GM23338 (cell line): ENCODE measurements around the gene GDF7. TPM values are rescaled to one million over a fixed set of nuclear protein-coding genes. Genes with fewer than 3 reads are reported as not detected.

Experiments
- ATAC-seq: fragments of 200-7000 bp; cut with Tn5 transposase; 3 replicates; pipeline ENCODE4 v1.9.1; 2020
- DNase-seq: peaks from one replicate; pipeline ENCODE4 v3.0.0-alpha.2; 2015; ENCODE audit warnings: low spot score
- H2AFZ ChIP-seq: fragments of 200-600 bp; sonication (generic); 2 replicates; pipeline ENCODE4 v1.8.0; 2016; ENCODE audit warnings: antibody characterized with exemption, mild to moderate bottlenecking, moderate library complexity
- H3F3A ChIP-seq: fragments of 200-600 bp; sonication (generic); replicated peaks from 2 replicates; pipeline ENCODE4 v1.8.0; 2017; ENCODE audit warnings: antibody characterized with exemption, mixed run types, low read depth
- H3K27ac ChIP-seq: fragments of 200-600 bp; sonication (generic); 2 replicates; pipeline ENCODE4 v1.6.1; 2016; ENCODE audit warnings: low read depth
- H3K27me3 ChIP-seq: fragments of 200-600 bp; sonication (generic); 2 replicates; pipeline ENCODE4 v1.8.0; 2016; ENCODE audit warnings: mild to moderate bottlenecking, mixed run types, moderate library complexity; ENCODE audit not compliant: insufficient read depth
- H3K36me3 ChIP-seq: fragments of 200-600 bp; sonication (generic); 2 replicates; pipeline ENCODE4 v1.8.0; 2016; ENCODE audit warnings: mild to moderate bottlenecking; ENCODE audit not compliant: insufficient read depth
- H3K4me1 ChIP-seq: fragments of 200-600 bp; sonication (generic); 2 replicates; pipeline ENCODE4 v1.8.0; 2016; ENCODE audit warnings: mild to moderate bottlenecking, moderate library complexity; ENCODE audit not compliant: insufficient read depth
- H3K4me2 ChIP-seq: fragments of 200-600 bp; sonication (generic); 2 replicates; pipeline ENCODE4 v1.7.1; 2017; ENCODE audit warnings: mixed run types
- H3K4me3 ChIP-seq: fragments of 200-600 bp; sonication (generic); 2 replicates; pipeline ENCODE4 v1.6.1; 2016; ENCODE audit warnings: mixed run types
- H3K79me2 ChIP-seq: fragments of 200-600 bp; sonication (generic); replicated peaks from 2 replicates; pipeline ENCODE4 v1.8.0; 2017; ENCODE audit warnings: mild to moderate bottlenecking; ENCODE audit not compliant: insufficient read depth
- H3K9me2 ChIP-seq: fragments of 200-600 bp; sonication (generic); 2 replicates; pipeline ENCODE4 v1.8.0; 2017; ENCODE audit not compliant: insufficient read depth
- H4K20me1 ChIP-seq: fragments of 200-600 bp; sonication (generic); replicated peaks from 2 replicates; pipeline ENCODE4 v1.8.0; 2017; ENCODE audit warnings: mild to moderate bottlenecking; ENCODE audit not compliant: insufficient read depth
- H3K27ac Mint-ChIP-seq: 2 replicates; pipeline ENCODE4 v1.8.0; 2020; ENCODE audit warnings: inconsistent platforms, mild to moderate bottlenecking, moderate library complexity, mixed read lengths
- H3K27me3 Mint-ChIP-seq: 3 replicates; pipeline ENCODE4 v1.8.0; 2022; ENCODE audit warnings: low read depth, mild to moderate bottlenecking, moderate library complexity, mixed read lengths, inconsistent platforms; ENCODE audit not compliant: insufficient read depth, poor library complexity
- H3K36me3 Mint-ChIP-seq: 3 replicates; pipeline ENCODE4 v1.8.0; 2021; ENCODE audit warnings: low read depth, mild to moderate bottlenecking, inconsistent platforms, moderate library complexity, mixed read lengths
- H3K4me1 Mint-ChIP-seq: 3 replicates; pipeline ENCODE4 v1.8.0; 2020; ENCODE audit warnings: mild to moderate bottlenecking, inconsistent platforms, mixed read lengths
- H3K4me3 Mint-ChIP-seq: 3 replicates; pipeline ENCODE4 v1.8.0; 2021; ENCODE audit warnings: moderate library complexity, mild to moderate bottlenecking, inconsistent platforms, mixed read lengths
- H3K9me3 Mint-ChIP-seq: 3 replicates; pipeline ENCODE4 v1.8.0; 2020; ENCODE audit warnings: moderate library complexity, mild to moderate bottlenecking, inconsistent platforms, mixed read lengths
- CREB1 ChIP-seq: fragments of 250-450 bp; sonication (Bioruptor Pico); IDR thresholded peaks from 2 replicates; pipeline ENCODE4 v1.5.0; 2020; ENCODE audit warnings: low read depth, mild to moderate bottlenecking, moderate library complexity
- CTCF ChIP-seq, 2 experiments: fragments of 200-600 bp in 1 of 2; sonication (generic) in 1 of 2; conservative IDR thresholded peaks; 2 replicates each; pipeline versions ENCODE4 v1.5.1 to v1.6.1; 2016 to 2017; ENCODE audit warnings: antibody characterized with exemption in 2 of 2, low read depth in 2 of 2, mild to moderate bottlenecking in 2 of 2, moderate library complexity in 1 of 2
- ETS1 ChIP-seq: IDR thresholded peaks from 2 replicates; pipeline ENCODE4 v1.6.1; 2016; ENCODE audit warnings: antibody characterized with exemption
- EZH2 ChIP-seq: fragments of 200-600 bp; sonication (generic); IDR thresholded peaks from one replicate; pipeline ENCODE4 v1.8.0; 2017; ENCODE audit warnings: antibody characterized with exemption, mild to moderate bottlenecking, low read depth; ENCODE audit not compliant: unreplicated experiment
- EZH2phosphoT487 ChIP-seq: fragments of 200-600 bp; sonication (generic); IDR thresholded peaks from one replicate; pipeline ENCODE4 v1.8.1; 2018; ENCODE audit warnings: antibody characterized with exemption; ENCODE audit not compliant: unreplicated experiment
- JUNB ChIP-seq: IDR thresholded peaks from one replicate; pipeline ENCODE4 v1.6.1; 2016; ENCODE audit warnings: antibody characterized with exemption; ENCODE audit not compliant: unreplicated experiment
- NANOG ChIP-seq: IDR thresholded peaks from 2 replicates; pipeline ENCODE4 v1.6.1; 2016; ENCODE audit warnings: antibody characterized with exemption, borderline replicate concordance
- STAT1 ChIP-seq: IDR thresholded peaks from one replicate; pipeline ENCODE4 v1.6.1; 2016; ENCODE audit warnings: antibody characterized with exemption; ENCODE audit not compliant: unreplicated experiment
- ZNF114 ChIP-seq: fragments of 250-450 bp; sonication (Bioruptor Pico); IDR thresholded peaks from 2 replicates; pipeline ENCODE4 v1.5.0; 2020; ENCODE audit warnings: mild to moderate bottlenecking, moderate library complexity
- ZNF462 ChIP-seq: fragments of 250-450 bp; sonication (Bioruptor Pico); IDR thresholded peaks from 2 replicates; pipeline ENCODE4 v1.5.0; 2020; ENCODE audit warnings: mild to moderate bottlenecking, moderate library complexity
- polyA plus RNA-seq: library from polyadenylated mRNA; unstranded; fragments of >200 nt; fragmentation: Nextera tagmentation; extraction: Ambion mirVana; gene quantifications from 2 replicates; pipeline ENCODE4 v1.2.1, GENCODE V29; 2016
- total RNA-seq: library from RNA; depleted of rRNA; stranded (reverse); fragments of >200 nt; shearing (Covaris generic); gene quantifications from 2 replicates; pipeline ENCODE4 v1.2.3, GENCODE V29; 2014

Gene GDF7
- total and polyA plus RNA-seq, 2 experiments from 2014 or later, result 0.19 to 0.52 TPM

GRCh38 chr2:20635113-20635510 is 31.8 kb upstream of the GDF7 start (continued):
- TF ChIP-seq NANOG (no peak), ETS1 (no peak), ZNF114 (CRISPR knock-in tag) (no peak), CREB1 (no peak), ZNF462 (CRISPR knock-in tag) (no peak)

- DNase-seq, result peak; percentile 90
- TF ChIP-seq EZH2phosphoT487, result no peak
- no peak for TF ChIP-seq JUNB
- TF ChIP-seq STAT1, result no peak
- TF ChIP-seq EZH2, result no peak
- peak; percentile 88 to 99 for TF ChIP-seq CTCF (conservative IDR thresholded peaks at IDR 0.05; ENCODE audit: low read depth in 2 of 2)
- TF ChIP-seq NANOG, result no peak
- TF ChIP-seq ZNF114 (CRISPR knock-in tag), result no peak
- TF ChIP-seq ETS1, result no peak
- no peak for TF ChIP-seq CREB1
Observed at GRCh38 chr2:20635675-20636584, 31.0 kb upstream of the GDF7 start.

More at GRCh38 chr2:20635675-20636584, 31.0 kb upstream of the GDF7 start:
- Histone ChIP-seq H2AFZ (peak overlapping the region; percentile 97), H3K27me3 (no peaks in the 10 kb centered on the region), H3K27ac (no peak overlapping the region), H3K4me2 (peak overlapping the region; percentile 61), H4K20me1 (no peaks in the 10 kb centered on the region), H3K4me1 (peaks cover 6% of the 10 kb centered on the region), H3K36me3 (no peaks in the 10 kb centered on the region), H3K9me2 (no peaks in the 10 kb centered on the region; the same call in 1 of the 2 replicates), H3F3A (no peaks in the 10 kb centered on the region), H3K79me2 (no peaks in the 10 kb centered on the region), H3K4me3 (no peak overlapping the region)
- H3K27me3 Mint-ChIP-seq, result peaks cover 2% of the 10 kb centered on the region
- ATAC-seq, result peak; percentile 97
- H3K9me3 Mint-ChIP-seq, result no peaks in the 10 kb centered on the region
- H3K36me3 Mint-ChIP-seq, result no peaks in the 10 kb centered on the region
- H3K4me1 Mint-ChIP-seq, result peaks cover 31% of the 10 kb centered on the region
- peak overlapping the region; percentile 2; the same call in 1 of the 3 replicates for H3K4me3 Mint-ChIP-seq
- H3K27ac Mint-ChIP-seq, result peak overlapping the region; percentile 81
